ENCODE data around the gene OSCAR.

OSCAR gene

DNA sequence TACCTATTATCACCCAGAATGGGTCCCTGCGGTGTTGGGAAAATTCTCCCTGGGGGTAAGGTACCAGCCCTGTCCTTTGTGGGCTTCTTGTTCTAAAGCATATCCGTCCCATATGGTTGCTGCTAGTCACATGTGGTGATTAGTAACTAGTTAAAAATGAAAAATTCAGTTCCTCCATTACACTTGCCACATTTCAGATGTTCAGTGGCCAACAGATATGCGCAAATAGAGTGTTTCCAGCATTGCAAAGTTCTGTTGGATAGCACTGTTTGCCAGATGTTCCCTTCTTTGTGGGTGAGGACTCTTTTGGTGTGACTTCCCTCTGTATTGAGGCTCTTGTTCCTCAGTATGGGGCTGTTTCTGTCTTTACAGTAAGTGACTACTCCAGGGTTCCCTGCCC is 40.8 kb upstream of the OSCAR start:
- H3K4me3 ChIP-seq (replicated peaks in 1 of 2; ENCODE audit: low read depth in 2 of 2, low read length in 2 of 2) = no peak overlapping the region
- no peak for DNase-seq (ENCODE audit: low read depth in 2 of 2)
- TF ChIP-seq, protein P1, sequence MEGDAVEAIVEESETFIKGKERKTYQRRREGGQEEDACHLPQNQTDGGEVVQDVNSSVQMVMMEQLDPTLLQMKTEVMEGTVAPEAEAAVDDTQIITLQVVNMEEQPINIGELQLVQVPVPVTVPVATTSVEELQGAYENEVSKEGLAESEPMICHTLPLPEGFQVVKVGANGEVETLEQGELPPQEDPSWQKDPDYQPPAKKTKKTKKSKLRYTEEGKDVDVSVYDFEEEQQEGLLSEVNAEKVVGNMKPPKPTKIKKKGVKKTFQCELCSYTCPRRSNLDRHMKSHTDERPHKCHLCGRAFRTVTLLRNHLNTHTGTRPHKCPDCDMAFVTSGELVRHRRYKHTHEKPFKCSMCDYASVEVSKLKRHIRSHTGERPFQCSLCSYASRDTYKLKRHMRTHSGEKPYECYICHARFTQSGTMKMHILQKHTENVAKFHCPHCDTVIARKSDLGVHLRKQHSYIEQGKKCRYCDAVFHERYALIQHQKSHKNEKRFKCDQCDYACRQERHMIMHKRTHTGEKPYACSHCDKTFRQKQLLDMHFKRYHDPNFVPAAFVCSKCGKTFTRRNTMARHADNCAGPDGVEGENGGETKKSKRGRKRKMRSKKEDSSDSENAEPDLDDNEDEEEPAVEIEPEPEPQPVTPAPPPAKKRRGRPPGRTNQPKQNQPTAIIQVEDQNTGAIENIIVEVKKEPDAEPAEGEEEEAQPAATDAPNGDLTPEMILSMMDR (IDR thresholded peaks at IDR 0.05; ENCODE audit: low read depth, low read length) = no peak

DNA sequence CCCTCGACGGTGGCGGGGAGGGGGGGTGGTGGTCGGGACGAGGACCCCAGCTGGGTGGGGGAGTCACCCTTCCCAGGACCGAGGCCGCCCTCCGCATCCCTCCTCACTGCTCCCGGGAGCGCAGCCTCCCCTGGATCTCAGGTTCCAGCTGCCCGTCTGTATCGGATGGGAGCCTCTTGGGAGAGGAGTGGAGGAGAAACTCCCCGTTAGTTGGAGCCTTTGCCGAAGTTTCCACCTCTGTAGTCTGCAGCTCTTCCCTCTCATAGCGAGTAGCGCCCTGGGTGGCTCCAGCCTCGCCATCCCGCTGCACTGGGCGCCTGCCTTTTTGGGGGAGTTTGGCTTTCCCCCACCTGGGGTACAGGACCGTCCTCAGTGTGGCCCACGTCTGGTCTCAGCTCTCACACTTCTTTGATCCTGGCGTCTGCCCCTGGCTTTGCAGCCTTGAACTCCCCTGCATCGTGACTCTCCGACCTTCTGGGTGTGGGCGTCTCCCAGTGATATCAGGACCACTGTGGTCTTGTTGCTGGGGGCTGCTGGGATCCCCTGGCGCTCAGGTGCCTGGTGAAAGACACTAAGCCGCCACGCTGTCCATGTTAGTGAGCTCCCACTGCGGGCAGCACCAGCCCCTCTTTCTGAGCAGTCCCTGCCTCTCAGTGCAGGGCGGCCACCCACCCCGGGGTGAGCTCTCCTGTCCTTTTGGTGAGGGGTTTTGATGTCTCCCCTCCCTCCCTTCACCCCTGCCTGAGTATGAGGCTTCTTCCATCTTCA is 38.1 kb upstream of the OSCAR start:
- DNase-seq (ENCODE audit: low read depth in 2 of 2) = peak in 1 of 2 donors; percentile 9

DNA sequence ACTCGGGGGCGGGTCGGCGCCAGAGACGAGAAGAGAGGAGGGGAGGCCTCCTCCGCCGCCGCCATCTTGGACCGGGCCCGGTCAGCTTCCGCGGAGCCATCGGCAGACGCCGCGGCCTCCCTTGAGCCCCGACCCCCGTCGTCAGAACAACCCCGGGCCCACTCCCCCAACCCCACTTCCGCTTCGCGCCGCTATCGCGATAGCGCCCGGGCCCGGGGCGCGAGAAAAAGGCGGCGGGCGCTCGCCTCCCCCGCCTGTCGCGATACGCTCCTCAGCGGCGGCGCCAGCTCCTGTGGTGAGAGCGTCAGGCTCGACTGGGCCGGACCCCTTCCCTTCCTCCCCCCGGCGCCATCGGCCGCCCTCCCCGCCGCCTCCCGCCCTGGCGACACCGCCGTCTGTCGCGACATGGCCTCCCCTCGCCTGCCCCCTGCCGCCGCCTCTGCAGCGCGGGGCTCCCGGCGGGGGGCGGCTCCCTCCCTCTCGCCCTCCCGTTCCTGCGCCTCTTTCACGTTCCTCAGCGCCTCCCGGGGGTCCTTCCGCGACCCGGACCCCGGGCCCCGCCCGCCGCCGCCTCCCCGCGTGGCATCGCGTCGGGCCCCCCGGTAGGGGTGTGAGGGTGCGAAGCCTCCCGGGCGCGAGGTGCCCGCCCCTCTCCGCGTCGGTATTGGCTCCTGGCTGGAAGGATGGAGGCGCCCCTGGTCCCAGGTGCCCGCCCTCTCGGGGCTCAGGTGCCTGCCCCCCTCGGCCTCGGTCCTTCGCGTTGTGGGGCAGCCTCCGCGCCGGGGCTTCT is 37.3 kb upstream of the OSCAR start, which contains the start of gene CNOT3:
Gene CNOT3, plus strand, starts transcription at position 64 of the 790 bp plus-strand sequence. CDS start 5,217 bp downstream, outside the sequence.
- no peak for DNase-seq (ENCODE audit: low read depth in 2 of 2)
- peak within 1 kb of the TSS; percentile 67 to 85 for H3K4me3 ChIP-seq (replicated peaks in 1 of 2; ENCODE audit: low read depth in 2 of 2, low read length in 2 of 2)
- TF ChIP-seq, protein P1 (IDR thresholded peaks at IDR 0.05; ENCODE audit: low read depth, low read length) = no peak

More for the DNA sequence above, 38.1 kb upstream of the OSCAR start:
- TF ChIP-seq, protein P1 (IDR thresholded peaks at IDR 0.05; ENCODE audit: low read depth, low read length) = peak; percentile 6
- H3K4me3 ChIP-seq (replicated peaks in 1 of 2; ENCODE audit: low read depth in 2 of 2, low read length in 2 of 2) = peak overlapping the region; percentile 67 to 85

DNA sequence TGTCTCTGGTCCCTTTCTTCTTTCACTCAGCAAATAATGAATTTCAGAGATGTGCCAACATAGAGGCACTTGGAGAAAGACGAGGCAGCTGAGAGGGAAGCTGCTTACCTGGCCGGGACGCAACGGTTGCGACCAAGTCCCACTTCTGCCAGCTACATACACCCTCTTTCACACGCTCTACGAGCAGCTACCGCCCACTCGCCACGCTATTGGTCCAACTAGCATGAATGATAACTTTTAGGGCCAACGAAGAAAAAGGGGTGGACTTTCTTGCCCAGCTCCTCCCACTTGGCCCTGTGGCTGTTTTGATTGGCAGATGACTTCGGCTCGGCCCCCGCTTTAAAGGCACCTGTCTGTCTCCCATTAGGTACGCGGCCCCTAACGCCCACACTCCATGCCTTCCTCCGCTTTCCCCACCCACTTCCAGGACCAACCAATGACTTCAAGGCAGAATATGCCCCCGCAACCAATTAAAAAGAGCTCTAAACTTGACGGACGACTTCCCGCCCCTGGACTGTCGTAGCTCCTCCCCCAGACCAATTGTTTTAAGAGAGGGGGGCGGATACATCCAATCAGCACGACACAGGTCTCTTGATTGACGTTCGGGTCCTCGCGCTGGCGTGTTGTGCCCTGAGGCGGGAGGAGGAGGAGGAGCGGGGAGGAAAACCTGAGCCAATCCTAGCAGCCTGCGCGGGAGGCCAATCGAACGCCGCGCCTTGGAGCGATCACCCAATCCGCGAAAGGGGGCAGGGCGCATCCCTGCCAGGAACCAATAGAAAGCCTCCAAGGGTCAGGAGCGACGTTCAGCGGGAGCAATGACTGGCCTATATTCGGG is 36.5 kb upstream of the OSCAR start:
- DNase-seq (ENCODE audit: low read depth in 2 of 2) = peak; percentile 100
- TF ChIP-seq, protein P1 (IDR thresholded peaks at IDR 0.05; ENCODE audit: low read depth, low read length) = no peak

DNA sequence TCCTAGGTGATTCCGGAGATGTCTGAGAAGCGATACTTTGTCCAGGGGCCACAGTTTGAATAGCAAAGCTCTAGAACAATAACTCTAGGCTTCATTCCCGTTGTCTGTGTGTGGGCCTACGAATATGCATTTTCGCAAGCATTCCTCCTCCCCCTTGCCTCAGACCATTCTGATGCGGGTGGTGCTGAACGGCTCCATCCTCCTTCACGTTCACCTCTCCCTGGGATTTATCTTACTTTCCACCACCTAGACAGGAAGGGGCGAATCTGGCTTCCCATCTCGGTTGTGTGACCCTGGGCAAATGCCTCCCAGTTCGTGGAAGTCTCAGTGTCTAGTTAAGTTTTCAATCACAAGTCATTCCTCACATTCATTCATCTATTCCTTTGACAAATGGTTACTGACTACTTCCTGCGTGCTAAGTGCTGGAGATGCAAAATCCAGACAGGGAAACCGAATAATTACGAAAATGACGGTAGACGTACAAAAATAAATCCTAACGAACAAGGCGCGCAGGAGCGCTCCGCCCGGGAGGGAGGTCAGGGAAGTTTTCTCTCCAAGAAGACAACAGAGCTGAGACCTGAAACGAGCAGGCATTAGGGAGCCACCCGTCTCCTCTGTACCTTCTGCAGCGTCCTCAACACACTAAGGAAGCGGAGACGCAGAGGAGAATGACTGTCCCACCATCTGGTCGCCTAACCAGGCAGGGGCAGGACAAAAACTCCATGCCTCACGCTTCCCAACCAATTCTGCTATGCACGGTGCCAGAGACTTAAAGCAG is 35.7 kb upstream of the OSCAR start:
- DNase-seq (ENCODE audit: low read depth in 2 of 2) = peak; percentile 8 to 31
- H3K4me3 ChIP-seq (replicated peaks in 1 of 2; ENCODE audit: low read depth in 2 of 2, low read length in 2 of 2) = peak overlapping the region; percentile 49 to 62
- TF ChIP-seq, protein P1 (IDR thresholded peaks at IDR 0.05; ENCODE audit: low read depth, low read length) = no peak

More for the DNA sequence above, 36.5 kb upstream of the OSCAR start:
- peak overlapping the region; percentile 67 to 85 for H3K4me3 ChIP-seq (replicated peaks in 1 of 2; ENCODE audit: low read depth in 2 of 2, low read length in 2 of 2)

All from cardiac fibroblast (primary cell).